ENCODE data around the gene LPP. TPM values are rescaled to one million over a fixed set of nuclear protein-coding genes. Genes with fewer than 3 reads are reported as not detected.

The LPP gene
- total RNA-seq, 6 donors from 2014 or later, result 86.0 to 196 (median 160) TPM

DNA sequence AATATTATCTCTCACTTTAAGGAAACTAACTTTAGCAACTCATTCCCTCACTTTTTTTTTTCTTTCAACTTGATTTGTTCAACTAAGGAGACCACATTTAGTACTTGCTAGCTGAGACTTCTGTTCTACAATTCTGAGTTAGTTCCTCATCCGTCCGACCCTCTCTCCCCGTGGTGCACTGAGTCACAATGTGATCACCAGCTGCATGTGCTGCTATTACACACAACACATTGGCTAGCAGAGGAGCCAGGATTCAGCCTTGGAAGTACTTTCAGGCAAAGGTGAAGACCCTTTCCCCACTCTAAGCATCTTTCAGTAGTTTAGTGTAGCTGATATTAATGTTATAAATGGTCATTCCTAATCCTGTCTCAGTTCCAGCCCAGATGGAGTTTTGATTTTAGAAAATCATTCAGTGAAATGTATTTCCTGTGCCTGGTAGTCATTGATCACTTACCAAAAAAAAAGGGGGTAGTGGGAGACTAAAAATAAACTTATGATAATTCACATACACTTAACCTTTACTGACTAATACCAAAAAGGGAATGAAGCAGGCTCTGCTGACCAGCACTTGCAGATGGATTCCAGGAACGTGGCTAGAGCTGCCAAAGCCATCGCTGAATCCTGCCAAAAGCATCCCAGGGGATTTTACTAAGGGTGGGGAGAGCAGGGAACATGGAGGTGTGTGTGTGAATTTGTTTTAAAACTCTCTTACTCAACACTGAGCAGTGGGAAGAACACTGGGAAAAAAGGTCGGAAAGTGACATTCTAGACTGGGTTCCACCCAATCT is 424.8 kb downstream of the LPP start:
- DNase-seq (peak in 1 of 2 donors; percentile 51), ATAC-seq (ENCODE audit: low FRiP score in 2 of 2) (peak in 1 of 2 donors; percentile 88)
- TF ChIP-seq EP300 (IDR thresholded peaks at IDR 0.05) (peak in 1 of 4 donors; percentile 19), POLR2A (IDR thresholded peaks at IDR 0.05) (peak in 1 of 4 donors; percentile 26), POLR2AphosphoS5 (IDR thresholded peaks at IDR 0.05) (peak in 1 of 2 donors; percentile 48)
- TF ChIP-seq, protein P1, sequence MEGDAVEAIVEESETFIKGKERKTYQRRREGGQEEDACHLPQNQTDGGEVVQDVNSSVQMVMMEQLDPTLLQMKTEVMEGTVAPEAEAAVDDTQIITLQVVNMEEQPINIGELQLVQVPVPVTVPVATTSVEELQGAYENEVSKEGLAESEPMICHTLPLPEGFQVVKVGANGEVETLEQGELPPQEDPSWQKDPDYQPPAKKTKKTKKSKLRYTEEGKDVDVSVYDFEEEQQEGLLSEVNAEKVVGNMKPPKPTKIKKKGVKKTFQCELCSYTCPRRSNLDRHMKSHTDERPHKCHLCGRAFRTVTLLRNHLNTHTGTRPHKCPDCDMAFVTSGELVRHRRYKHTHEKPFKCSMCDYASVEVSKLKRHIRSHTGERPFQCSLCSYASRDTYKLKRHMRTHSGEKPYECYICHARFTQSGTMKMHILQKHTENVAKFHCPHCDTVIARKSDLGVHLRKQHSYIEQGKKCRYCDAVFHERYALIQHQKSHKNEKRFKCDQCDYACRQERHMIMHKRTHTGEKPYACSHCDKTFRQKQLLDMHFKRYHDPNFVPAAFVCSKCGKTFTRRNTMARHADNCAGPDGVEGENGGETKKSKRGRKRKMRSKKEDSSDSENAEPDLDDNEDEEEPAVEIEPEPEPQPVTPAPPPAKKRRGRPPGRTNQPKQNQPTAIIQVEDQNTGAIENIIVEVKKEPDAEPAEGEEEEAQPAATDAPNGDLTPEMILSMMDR (IDR thresholded peaks at IDR 0.05), result no peak

DNA sequence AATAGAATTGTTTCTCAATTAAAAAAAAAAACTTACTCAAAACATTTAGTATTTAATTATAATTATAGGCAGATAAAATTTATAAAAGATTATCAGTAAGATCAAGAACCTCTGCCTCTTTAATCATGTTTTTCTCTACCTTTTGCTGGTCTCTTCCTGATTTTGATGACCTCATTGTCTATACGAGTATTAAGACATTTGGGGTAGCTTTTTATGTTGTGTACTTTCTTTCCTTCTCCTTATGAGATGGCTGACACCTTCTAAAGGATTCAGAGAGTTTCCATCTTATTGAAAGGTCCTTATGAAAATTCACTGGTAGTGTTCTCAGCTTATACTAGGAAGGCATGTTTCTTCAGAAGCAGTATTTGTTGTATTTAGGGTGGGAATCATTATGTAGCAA is 426.3 kb downstream of the LPP start:
- Histone ChIP-seq H3K9me3 (no peaks in the 10 kb centered on the region), H3K27ac (no peak overlapping the region), H3K27me3 (no peaks in the 10 kb centered on the region), H3K4me3 (no peak overlapping the region), H3K4me1 (peaks cover 8 to 20% (median 11%) of the 10 kb centered on the region in 4 donors), H3K36me3 (no peaks in the 10 kb centered on the region)
- no peak for ATAC-seq (ENCODE audit: low FRiP score in 2 of 2)
- TF ChIP-seq EP300 (IDR thresholded peaks at IDR 0.05), result no peak
- no peak for TF ChIP-seq POLR2AphosphoS5 (IDR thresholded peaks at IDR 0.05)
- TF ChIP-seq, protein P1 (IDR thresholded peaks at IDR 0.05), result no peak
- no peak for TF ChIP-seq POLR2A (IDR thresholded peaks at IDR 0.05)
- DNase-seq, result no peak
- 62 to 68% methylated on average over 1 of the region's 1 CpG for WGBS, 2 donors

More for the DNA sequence above, 424.8 kb downstream of the LPP start:
- H3K4me3 ChIP-seq, result no peak overlapping the region
- WGBS, 2 donors, result 64 to 77% methylated on average over 6 of the region's 6 CpGs
- H3K4me1 ChIP-seq, result peaks cover 4 to 10% (median 4%) of the 10 kb centered on the region in 4 donors
- no peaks in the 10 kb centered on the region for H3K9me3 ChIP-seq
- peak overlapping the region in 2 of 4 donors; percentile 2 to 21 for H3K27ac ChIP-seq
- H3K27me3 ChIP-seq, result no peaks in the 10 kb centered on the region
- H3K36me3 ChIP-seq, result no peaks in the 10 kb centered on the region

GRCh38 chr3:188580659-188581058 is 426.7 kb downstream of the LPP start:
- Histone ChIP-seq H3K36me3 (no peaks in the 10 kb centered on the region), H3K4me3 (no peak overlapping the region), H3K27me3 (no peaks in the 10 kb centered on the region), H3K9me3 (no peaks in the 10 kb centered on the region), H3K27ac (no peak overlapping the region), H3K4me1 (peaks cover 8 to 20% (median 11%) of the 10 kb centered on the region in 4 donors)
- no peak for DNase-seq
- no peak for TF ChIP-seq EP300 (IDR thresholded peaks at IDR 0.05)
- no peak for TF ChIP-seq POLR2AphosphoS5 (IDR thresholded peaks at IDR 0.05)
- no peak for TF ChIP-seq POLR2A (IDR thresholded peaks at IDR 0.05)
- TF ChIP-seq, protein P1 (IDR thresholded peaks at IDR 0.05), result no peak
- 67% methylated on average over 1 of the region's 1 CpG for WGBS, 2 donors
- ATAC-seq (ENCODE audit: low FRiP score in 2 of 2), result no peak

GRCh38 chr3:188581365-188581764 is 427.4 kb downstream of the LPP start:
- DNase-seq (no peak), ATAC-seq (ENCODE audit: low FRiP score in 2 of 2) (no peak)
- no peak overlapping the region for H3K27ac ChIP-seq
- peaks cover 8 to 23% (median 11%) of the 10 kb centered on the region in 4 donors for H3K4me1 ChIP-seq
- TF ChIP-seq EP300 (IDR thresholded peaks at IDR 0.05) (no peak), POLR2AphosphoS5 (IDR thresholded peaks at IDR 0.05) (no peak), POLR2A (IDR thresholded peaks at IDR 0.05) (no peak)
- TF ChIP-seq, protein P1 (IDR thresholded peaks at IDR 0.05), result no peak
- no peaks in the 10 kb centered on the region for H3K27me3 ChIP-seq
- no peak overlapping the region for H3K4me3 ChIP-seq
- H3K36me3 ChIP-seq, result no peaks in the 10 kb centered on the region
- WGBS, 2 donors, result 90 to 96% methylated on average over 4 of the region's 4 CpGs
- no peaks in the 10 kb centered on the region for H3K9me3 ChIP-seq
